Measurements from ENCODE around the gene CASKIN1. TPM values are rescaled to one million over a fixed set of nuclear protein-coding genes. Genes with fewer than 3 reads are reported as not detected.

The CASKIN1 gene
- total RNA-seq, 1 donor from 2014 or later = 0.58 TPM

GRCh38 chr16:2233872-2234812, 37.7 kb upstream of the CASKIN1 start:
- DNase-seq (ENCODE audit: low spot score) = no peak

DNA sequence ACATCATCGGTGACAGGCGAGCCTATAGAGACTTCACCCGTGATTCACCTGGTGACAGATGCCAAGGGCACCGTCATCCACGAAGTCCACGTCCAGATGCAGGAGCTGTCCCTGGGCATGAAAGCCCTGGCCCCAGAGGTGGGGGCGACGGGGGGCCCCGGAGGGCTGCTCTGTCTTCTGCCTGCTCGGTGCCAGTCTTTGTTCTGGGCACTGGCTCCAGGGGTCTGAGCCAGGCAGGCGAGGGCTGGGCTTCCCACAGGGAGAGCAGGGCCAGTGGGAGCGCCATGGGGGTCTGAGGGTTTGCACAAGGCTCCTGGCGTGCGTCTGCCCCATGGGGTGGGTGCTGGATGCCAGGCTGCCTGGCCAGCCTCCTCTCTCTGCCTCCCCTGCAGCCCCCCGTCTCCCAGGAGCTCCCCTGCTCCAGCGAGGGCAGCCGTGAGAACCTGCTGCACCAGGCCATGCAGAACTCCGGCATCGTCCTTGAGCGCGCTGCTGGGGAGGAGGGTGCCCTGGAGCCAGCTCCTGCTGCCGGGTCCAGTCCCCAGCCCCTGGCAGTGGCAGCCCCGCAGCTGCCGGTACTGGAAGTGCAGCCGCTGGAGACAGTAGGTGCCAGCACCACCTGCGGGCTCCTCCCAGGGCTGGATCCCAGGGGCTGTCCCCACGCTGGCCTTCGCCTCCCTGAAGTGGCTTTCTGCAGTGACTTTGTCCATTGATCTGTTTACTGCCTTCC, 36.8 kb upstream of the CASKIN1 start:
- DNase-seq (ENCODE audit: low spot score) = no peak

- DNase-seq (ENCODE audit: low spot score) = no peak
Observed at GRCh38 chr16:2232094-2232990, 35.9 kb upstream of the CASKIN1 start.

DNA sequence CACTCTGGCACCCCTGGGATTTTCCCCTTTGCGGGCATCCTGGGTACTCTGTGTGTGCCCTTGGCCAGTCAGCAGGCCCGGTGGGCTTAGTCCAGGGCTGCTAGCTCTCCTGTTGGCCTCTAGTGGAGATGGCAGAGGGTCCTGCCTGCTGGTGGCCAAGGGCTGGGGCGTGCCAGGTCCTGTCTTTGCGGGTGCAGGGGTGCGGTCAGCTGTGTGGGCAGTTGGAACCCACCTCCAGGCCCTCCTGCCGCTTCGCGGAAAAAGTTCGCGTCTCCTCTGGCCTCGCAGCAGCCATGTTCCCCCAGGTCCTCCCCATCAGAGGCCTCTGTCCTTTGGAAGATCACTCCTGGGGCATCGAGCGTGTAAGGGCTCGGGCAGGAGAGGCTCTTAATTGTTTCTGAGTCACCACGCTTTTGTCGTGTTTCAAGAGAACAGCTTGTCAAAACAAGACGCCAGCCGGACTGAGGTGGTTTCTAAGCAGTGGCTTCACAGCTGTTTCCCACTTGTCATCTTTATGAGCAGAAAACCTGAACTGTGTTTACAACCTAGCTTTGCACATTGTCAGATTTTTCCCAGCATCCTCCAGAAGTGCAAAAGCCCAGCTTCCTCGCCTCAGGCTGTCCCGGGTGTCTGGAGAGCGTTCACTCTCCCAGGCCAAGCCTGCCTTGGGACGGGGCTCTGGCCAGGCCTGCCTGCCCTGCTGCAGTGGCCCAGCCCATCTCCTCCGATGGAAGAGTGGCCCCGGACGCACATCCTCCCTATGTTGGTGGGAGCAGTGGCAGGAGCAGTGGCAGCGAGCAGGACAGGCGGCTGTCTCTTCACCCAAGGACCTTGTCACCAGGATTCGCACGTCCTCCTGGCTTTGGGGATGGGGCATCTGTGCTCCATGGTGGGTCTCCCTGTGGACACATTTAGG, 34.9 kb upstream of the CASKIN1 start:
- no peak for DNase-seq (ENCODE audit: low spot score)

GRCh38 chr16:2230376-2230775, 34.0 kb upstream of the CASKIN1 start:
- no peak for DNase-seq (ENCODE audit: low spot score)

- DNase-seq (ENCODE audit: low spot score) = no peak
Observed at GRCh38 chr16:2229632-2230250, 33.3 kb upstream of the CASKIN1 start.

- no peak for DNase-seq (ENCODE audit: low spot score)
Observed at GRCh38 chr16:2229091-2229490, 32.7 kb upstream of the CASKIN1 start.

DNA sequence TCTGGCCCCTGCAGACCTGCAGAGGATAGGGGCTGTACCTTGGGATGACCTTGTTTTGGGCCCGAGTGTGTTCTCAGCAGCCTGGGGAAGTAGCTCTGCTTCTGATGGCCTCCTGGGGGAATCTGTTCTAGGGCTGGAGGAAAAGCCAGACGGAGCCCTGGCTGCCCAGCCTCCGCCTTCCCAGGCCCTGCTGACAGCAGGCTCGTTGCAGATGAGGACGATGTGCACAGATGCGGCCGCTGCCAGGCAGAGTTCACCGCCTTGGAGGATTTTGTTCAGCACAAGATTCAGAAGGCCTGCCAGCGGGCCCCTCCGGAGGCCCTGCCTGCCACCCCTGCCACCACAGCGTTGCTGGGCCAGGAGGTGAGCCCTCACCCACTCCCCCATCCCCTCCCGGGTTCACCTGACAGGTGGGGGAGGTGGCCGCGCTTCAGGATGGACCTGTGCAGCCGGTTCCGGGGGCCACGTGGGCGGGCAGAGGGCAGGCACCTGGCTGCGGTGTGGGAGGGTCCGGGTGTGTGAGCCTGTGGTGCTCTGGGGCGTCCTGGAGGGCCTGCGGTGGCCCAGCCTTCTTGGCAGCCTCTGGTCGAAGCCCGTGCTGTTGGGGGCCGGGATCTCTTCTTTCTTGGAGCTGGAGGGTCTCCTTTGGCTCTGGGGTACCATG, 31.9 kb upstream of the CASKIN1 start:
- no peak for DNase-seq (ENCODE audit: low spot score)

DNA sequence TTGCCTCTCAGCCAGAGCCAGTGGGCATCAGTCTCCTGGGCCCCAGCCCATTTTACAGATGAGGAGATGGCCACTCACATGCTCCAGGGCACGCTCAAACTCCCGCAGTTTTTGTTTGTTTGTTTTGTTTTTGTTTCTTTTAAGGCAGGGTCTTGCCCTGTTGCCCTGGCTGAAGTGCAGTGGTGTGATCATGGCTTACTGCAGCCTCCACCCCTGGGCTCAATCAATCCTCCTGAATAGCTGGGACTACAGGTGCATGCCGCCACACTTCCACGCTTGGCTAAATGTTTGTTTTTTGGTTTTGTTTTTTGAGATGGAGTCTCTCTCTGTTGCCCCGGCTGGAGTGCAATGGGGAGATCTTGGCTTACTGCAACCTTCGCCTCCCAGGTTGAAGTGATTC, 30.5 kb upstream of the CASKIN1 start:
- no peak for DNase-seq (ENCODE audit: low spot score)

- no peak for DNase-seq (ENCODE audit: low spot score)
Observed at GRCh38 chr16:2226245-2226793, 29.9 kb upstream of the CASKIN1 start.

DNA sequence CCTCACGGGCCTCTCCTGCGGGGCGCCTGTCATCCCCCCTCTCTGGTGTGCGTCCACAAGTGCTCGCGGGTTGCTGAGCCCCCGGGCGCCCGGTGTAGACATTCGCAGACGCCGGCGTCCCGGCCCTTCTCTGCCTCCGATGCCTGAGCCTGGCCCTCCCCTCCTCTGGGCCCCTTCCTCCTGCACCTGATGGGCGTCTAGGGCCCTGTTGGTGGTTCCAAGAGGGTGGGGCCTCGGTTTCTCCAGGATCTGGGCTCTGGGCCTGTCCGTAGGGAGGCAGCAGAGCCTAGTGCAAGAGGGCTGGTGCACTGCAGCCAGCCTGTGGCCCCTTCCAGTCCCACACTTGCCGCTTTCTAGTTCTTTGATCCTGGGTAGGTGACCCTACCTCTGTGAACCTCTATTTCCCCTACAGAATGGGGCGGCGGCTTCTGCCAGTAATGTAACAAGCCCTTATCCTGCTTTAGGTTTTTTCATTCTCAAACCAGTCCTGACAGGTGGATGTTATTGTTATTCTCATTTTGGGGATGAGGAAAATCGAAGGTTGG, 27.6 kb upstream of the CASKIN1 start:
- DNase-seq (ENCODE audit: low spot score) = no peak

DNA sequence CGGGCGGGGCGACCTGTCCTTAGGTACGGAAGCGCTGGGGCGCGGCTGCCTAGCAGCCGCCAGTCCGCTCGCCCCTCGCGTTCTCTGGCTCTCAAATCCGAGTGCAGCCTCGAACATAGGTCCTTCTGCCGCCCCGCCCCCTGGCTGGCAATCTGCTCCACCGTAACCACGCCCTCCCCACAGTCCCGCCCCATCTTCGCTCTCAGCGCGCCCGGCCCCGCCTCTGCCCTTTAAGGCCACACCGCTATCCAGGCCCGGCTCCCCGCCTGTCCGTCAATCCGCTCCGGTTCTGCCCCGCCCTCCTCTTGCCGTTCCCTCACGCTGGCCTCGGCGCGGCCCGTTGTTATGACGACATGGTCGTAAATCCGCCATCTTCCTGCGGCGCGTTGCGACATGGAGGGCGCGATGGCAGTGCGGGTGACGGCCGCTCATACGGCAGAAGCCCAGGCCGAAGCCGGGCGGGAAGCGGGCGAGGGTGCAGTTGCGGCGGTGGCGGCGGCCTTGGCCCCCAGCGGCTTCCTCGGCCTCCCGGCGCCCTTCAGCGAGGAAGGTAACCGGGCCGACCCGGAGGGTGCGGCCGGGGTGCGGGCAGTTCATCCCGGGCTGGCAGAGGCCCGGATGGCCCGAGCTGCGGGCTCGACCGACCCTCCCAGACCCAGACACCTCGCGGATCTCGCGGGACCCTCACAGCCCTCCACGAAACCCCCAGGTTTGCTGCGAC, 27.0 kb upstream of the CASKIN1 start, which contains the start of gene E4F1:
Gene E4F1 (plus strand): TSS at position 371 of the 721 bp plus-strand sequence. CDS start 23 bp downstream, at position 394.
- DNase-seq (ENCODE audit: low spot score) = peak; percentile 99

DNA sequence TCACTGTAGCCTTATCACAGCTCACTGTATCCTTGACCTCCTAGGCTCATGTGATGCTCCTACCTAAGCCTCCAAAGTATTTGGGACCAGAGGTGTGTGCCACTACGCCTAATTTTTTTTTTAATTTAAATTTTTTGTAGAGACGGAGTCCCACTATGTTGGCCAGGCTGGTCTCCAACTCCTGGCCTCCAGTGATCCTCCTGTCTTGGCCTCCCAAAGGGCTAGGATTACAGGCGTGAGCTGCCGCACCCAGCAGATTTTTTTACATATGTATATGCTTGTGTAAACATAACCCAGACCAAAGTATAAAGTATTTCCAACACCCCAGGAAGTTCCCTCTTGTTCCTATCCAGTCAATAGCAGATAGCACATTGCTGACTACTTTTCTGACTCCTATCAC, 19.9 kb upstream of the CASKIN1 start:
- no peak for DNase-seq (ENCODE audit: low spot score)

GRCh38 chr16:2214719-2214968, 18.2 kb upstream of the CASKIN1 start, which contains the start of gene PGP:
TSS of gene PGP (minus strand) at chr16:2214840. CDS start at chr16:2214777, 63 bp downstream.
- DNase-seq (ENCODE audit: low spot score) = no peak

GRCh38 chr16:2213817-2214718, 17.7 kb upstream of the CASKIN1 start:
- no peak for DNase-seq (ENCODE audit: low spot score)

DNA sequence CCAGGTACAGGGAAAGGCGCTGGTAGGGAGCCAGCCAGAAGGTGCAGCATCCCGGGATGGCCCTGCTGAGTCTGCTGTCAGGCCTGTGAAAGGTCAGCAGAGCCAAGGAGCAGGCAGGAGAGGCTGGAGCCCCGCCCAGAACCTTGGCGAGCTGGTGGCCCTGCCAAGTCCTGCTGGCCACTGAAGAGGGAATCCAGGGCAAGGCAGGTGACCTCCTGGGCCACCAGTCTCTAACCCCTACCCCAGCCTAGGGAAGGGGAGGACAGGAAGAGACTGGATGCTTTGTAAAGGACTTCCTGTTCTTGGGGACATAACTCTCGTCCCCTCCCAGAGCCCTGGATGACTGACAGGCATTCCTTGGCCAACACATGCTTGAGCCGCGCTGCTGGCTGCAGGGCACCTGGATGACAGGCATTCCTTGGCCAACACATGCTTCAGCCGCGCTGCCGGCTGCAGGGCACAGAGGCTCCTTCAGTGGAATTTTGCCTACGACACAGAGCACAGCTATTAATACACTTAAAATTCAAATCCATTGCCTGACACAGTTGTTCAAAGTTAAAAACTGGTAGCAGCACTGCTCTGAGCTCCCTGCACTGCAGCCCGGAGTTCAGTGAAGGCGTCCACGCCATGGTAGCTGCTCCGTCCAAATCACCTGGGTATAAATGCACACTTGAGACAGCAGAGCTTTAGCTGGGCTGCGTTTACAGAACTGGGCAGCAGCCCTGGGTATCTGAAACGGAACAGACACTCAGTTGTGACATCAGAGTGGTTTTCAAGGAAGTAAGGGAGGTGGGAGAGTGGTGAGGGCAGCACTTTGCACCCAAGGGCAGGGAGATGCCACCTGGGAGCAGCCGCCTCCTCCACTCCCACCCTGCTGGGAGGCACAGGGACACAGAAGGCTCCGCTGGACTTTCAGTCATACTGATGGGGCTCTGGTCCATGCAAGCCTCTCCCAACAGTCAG, 16.2 kb upstream of the CASKIN1 start:
- DNase-seq (ENCODE audit: low spot score) = no peak
